Measurements from ENCODE around the gene SIGLEC10. TPM values are rescaled to one million over a fixed set of nuclear protein-coding genes. Genes with fewer than 3 reads are reported as not detected.

SIGLEC10 gene
- total and polyA plus RNA-seq, 2 experiments from 2014 or later, result 0.47 TPM; not detected in 1

- Histone ChIP-seq H3K27me3 (ENCODE audit: insufficient read depth) (no peaks in the 10 kb centered on the region), H3K4me1 (ENCODE audit: insufficient read depth) (peaks cover 8% of the 10 kb centered on the region; the same call in 1 of the 2 replicates), H3K27ac (ENCODE audit: low read depth) (no peak overlapping the region), H2AFZ (no peak overlapping the region), H4K20me1 (replicated peaks; ENCODE audit: insufficient read depth) (no peaks in the 10 kb centered on the region), H3F3A (replicated peaks; ENCODE audit: low read depth) (no peaks in the 10 kb centered on the region), H3K4me2 (no peak overlapping the region), H3K9me2 (ENCODE audit: insufficient read depth) (no peaks in the 10 kb centered on the region), H3K36me3 (ENCODE audit: insufficient read depth) (no peaks in the 10 kb centered on the region), H3K4me3 (no peak overlapping the region), H3K79me2 (replicated peaks; ENCODE audit: insufficient read depth) (0 out of 2 replicates have a peak, but pooled peaks cover 4% of the 10 kb centered on the region)
- H3K27ac Mint-ChIP-seq, result no peak overlapping the region
- ATAC-seq (no peak), DNase-seq (ENCODE audit: low spot score) (no peak)
- no peaks in the 10 kb centered on the region; the same call in 2 of the 3 replicates for H3K36me3 Mint-ChIP-seq (ENCODE audit: low read depth)
- no peak for TF ChIP-seq NANOG (IDR thresholded peaks at IDR 0.05; ENCODE audit: borderline replicate concordance)
- TF ChIP-seq POLR2AphosphoS5 (IDR thresholded peaks at IDR 0.05; ENCODE audit: low read depth), result no peak
- no peak for TF ChIP-seq ZNF462 (CRISPR knock-in tag; IDR thresholded peaks at IDR 0.05)
- no peak for TF ChIP-seq EZH2 (IDR thresholded peaks at IDR 0.05; ENCODE audit: low read depth, unreplicated experiment)
- H3K4me1 Mint-ChIP-seq, result peaks cover 18% of the 10 kb centered on the region
- H3K4me3 Mint-ChIP-seq, result no peak overlapping the region
- no peaks in the 10 kb centered on the region for H3K9me3 Mint-ChIP-seq
- peaks cover 6% of the 10 kb centered on the region for H3K27me3 Mint-ChIP-seq (ENCODE audit: insufficient read depth, low read depth, poor library complexity)
Measured at GRCh38 chr19:51361239-51361638, 56.2 kb downstream of the SIGLEC10 start.

Small RNA genes within 50 kb of the gene (small RNA-seq; reads per million reads assigned to genes)
- gene AC020914.5 (ENCODE audit: low replicate concordance), result not detected

Other genes starting within 250 kb of the SIGLEC10 start
- gene CD33, start 192.6 kb downstream of the SIGLEC10 start, total RNA-seq (2014; rRNA removed; shearing (Covaris generic)), result 0.12 and 0.45 TPM in 2 replicates
- gene CD33, start 192.6 kb downstream of the SIGLEC10 start, polyA plus RNA-seq (2016; fragmentation: Nextera tagmentation; extraction: Ambion mirVana), result 0.30 TPM in 1 of 2 replicates, not detected in the other
- gene SIGLECL1, start 166.6 kb downstream of the SIGLEC10 start, total RNA-seq (2014; rRNA removed; shearing (Covaris generic)), result not detected in 2 replicates
- gene SIGLECL1, start 166.6 kb downstream of the SIGLEC10 start, polyA plus RNA-seq (2016; fragmentation: Nextera tagmentation; extraction: Ambion mirVana), result not detected in 2 replicates
- 29.1 and 29.4 TPM in 2 replicates for gene IGLON5, start 106.0 kb downstream of the SIGLEC10 start, total RNA-seq (2014; rRNA removed; shearing (Covaris generic))
- 5.0 and 5.4 TPM in 2 replicates for gene IGLON5, start 106.0 kb downstream of the SIGLEC10 start, polyA plus RNA-seq (2016; fragmentation: Nextera tagmentation; extraction: Ambion mirVana)
- 8.5 and 10.4 TPM in 2 replicates for gene VSIG10L, start 75.5 kb downstream of the SIGLEC10 start, total RNA-seq (2014; rRNA removed; shearing (Covaris generic))
- 9.6 and 9.8 TPM in 2 replicates for gene VSIG10L, start 75.5 kb downstream of the SIGLEC10 start, polyA plus RNA-seq (2016; fragmentation: Nextera tagmentation; extraction: Ambion mirVana)
- 37.3 and 42.3 TPM in 2 replicates for gene ETFB, start 51.3 kb downstream of the SIGLEC10 start, total RNA-seq (2014; rRNA removed; shearing (Covaris generic))
- 59.3 and 63.4 TPM in 2 replicates for gene ETFB, start 51.3 kb downstream of the SIGLEC10 start, polyA plus RNA-seq (2016; fragmentation: Nextera tagmentation; extraction: Ambion mirVana)
- gene CLDND2, start 48.6 kb downstream of the SIGLEC10 start, total RNA-seq (2014; rRNA removed; shearing (Covaris generic)), result not detected in 2 replicates
- gene CLDND2, start 48.6 kb downstream of the SIGLEC10 start, polyA plus RNA-seq (2016; fragmentation: Nextera tagmentation; extraction: Ambion mirVana), result 7.7 and 12.1 TPM in 2 replicates
- not detected in 2 replicates for gene NKG7, start 45.0 kb downstream of the SIGLEC10 start, total RNA-seq (2014; rRNA removed; shearing (Covaris generic))
- gene NKG7, start 45.0 kb downstream of the SIGLEC10 start, polyA plus RNA-seq (2016; fragmentation: Nextera tagmentation; extraction: Ambion mirVana), result not detected in 2 replicates
- not detected in 2 replicates for gene LIM2, start 29.7 kb downstream of the SIGLEC10 start, total RNA-seq (2014; rRNA removed; shearing (Covaris generic))
- gene LIM2, start 29.7 kb downstream of the SIGLEC10 start, polyA plus RNA-seq (2016; fragmentation: Nextera tagmentation; extraction: Ambion mirVana), result not detected in 2 replicates
- 1.4 and 5.6 TPM in 2 replicates for gene C19orf84, start 27.1 kb downstream of the SIGLEC10 start, total RNA-seq (2014; rRNA removed; shearing (Covaris generic))
- 3.9 and 4.4 TPM in 2 replicates for gene C19orf84, start 27.1 kb downstream of the SIGLEC10 start, polyA plus RNA-seq (2016; fragmentation: Nextera tagmentation; extraction: Ambion mirVana)
- gene SIGLEC8, start 40.8 kb upstream of the SIGLEC10 start, total RNA-seq (2014; rRNA removed; shearing (Covaris generic)), result not detected in 2 replicates
- not detected in 2 replicates for gene SIGLEC8, start 40.8 kb upstream of the SIGLEC10 start, polyA plus RNA-seq (2016; fragmentation: Nextera tagmentation; extraction: Ambion mirVana)
- not detected in 2 replicates for gene CEACAM18, start 60.9 kb upstream of the SIGLEC10 start, total RNA-seq (2014; rRNA removed; shearing (Covaris generic))
- not detected in 2 replicates for gene CEACAM18, start 60.9 kb upstream of the SIGLEC10 start, polyA plus RNA-seq (2016; fragmentation: Nextera tagmentation; extraction: Ambion mirVana)
- not detected in 2 replicates for gene SIGLEC12, start 84.2 kb upstream of the SIGLEC10 start, total RNA-seq (2014; rRNA removed; shearing (Covaris generic))
- gene SIGLEC12, start 84.2 kb upstream of the SIGLEC10 start, polyA plus RNA-seq (2016; fragmentation: Nextera tagmentation; extraction: Ambion mirVana), result not detected in 2 replicates
- gene SIGLEC6, start 114.0 kb upstream of the SIGLEC10 start, total RNA-seq (2014; rRNA removed; shearing (Covaris generic)), result 0.16 and 0.76 TPM in 2 replicates
- not detected in 2 replicates for gene SIGLEC6, start 114.0 kb upstream of the SIGLEC10 start, polyA plus RNA-seq (2016; fragmentation: Nextera tagmentation; extraction: Ambion mirVana)
- 6.3 and 7.4 TPM in 2 replicates for gene ZNF175, start 153.6 kb upstream of the SIGLEC10 start, total RNA-seq (2014; rRNA removed; shearing (Covaris generic))
- gene ZNF175, start 153.6 kb upstream of the SIGLEC10 start, polyA plus RNA-seq (2016; fragmentation: Nextera tagmentation; extraction: Ambion mirVana), result 2.3 and 5.8 TPM in 2 replicates
- gene SIGLEC5, start 212.8 kb upstream of the SIGLEC10 start, total RNA-seq (2014; rRNA removed; shearing (Covaris generic)), result not detected in 2 replicates
- not detected in 2 replicates for gene SIGLEC5, start 212.8 kb upstream of the SIGLEC10 start, polyA plus RNA-seq (2016; fragmentation: Nextera tagmentation; extraction: Ambion mirVana)
- gene SIGLEC14, start 229.2 kb upstream of the SIGLEC10 start, total RNA-seq (2014; rRNA removed; shearing (Covaris generic)), result not detected in 2 replicates
- 0.10 TPM in 1 of 2 replicates, not detected in the other for gene SIGLEC14, start 229.2 kb upstream of the SIGLEC10 start, polyA plus RNA-seq (2016; fragmentation: Nextera tagmentation; extraction: Ambion mirVana)